Activated CD4-positive, alpha-beta T cell treated with anti-CD3 and anti-CD28 coated beads for 24 hours (primary cell): ENCODE results near the gene ACTRT3.
A peak's percentile ranks its signal among the peaks of the same experiment; 100 is the strongest.

Experiments
- DNase-seq, 2 donors: peaks; one replicate each; pipeline ENCODE4 v3.0.0-alpha.2; 2020; ENCODE audit warnings: low read depth in 2 of 2

The ACTRT3 gene

GRCh38 chr3:169769287-169770181 is at the start of gene ACTRT3:
ACTRT3 (minus strand) TSS chr3:169769561; CDS start chr3:169769520, 41 bp downstream.
- peak; percentile 41 to 46 for DNase-seq

- DNase-seq = no peak
Observed at GRCh38 chr3:169818316-169818715, 49.0 kb upstream of the ACTRT3 start.

DNA sequence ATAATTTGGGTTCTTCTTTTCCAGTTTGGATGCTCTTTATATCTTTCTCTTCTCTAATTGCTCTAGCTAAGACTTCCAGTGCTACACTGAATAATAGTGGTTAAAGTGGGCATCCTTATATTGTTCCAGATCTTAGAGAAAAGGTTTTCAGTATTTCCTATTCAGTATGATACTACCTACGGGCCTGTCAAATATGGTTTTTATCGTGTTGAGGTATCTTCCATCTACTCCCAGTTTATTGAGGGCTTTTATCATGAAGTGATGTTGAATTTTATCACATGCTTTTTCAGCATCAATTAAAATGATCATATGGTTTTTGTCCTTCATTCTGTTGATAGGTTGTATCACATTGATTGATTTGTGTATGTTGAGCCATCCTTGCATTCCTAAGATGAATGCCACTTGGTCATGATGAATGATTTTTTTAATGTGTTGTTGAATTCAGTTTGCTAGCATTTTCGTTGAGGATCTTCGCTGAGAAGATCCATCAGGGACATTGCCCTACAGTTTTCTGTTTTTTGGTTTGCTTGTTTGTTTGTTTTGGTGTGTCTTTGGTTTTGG is 46.3 kb upstream of the ACTRT3 start:
- no peak for DNase-seq

DNA sequence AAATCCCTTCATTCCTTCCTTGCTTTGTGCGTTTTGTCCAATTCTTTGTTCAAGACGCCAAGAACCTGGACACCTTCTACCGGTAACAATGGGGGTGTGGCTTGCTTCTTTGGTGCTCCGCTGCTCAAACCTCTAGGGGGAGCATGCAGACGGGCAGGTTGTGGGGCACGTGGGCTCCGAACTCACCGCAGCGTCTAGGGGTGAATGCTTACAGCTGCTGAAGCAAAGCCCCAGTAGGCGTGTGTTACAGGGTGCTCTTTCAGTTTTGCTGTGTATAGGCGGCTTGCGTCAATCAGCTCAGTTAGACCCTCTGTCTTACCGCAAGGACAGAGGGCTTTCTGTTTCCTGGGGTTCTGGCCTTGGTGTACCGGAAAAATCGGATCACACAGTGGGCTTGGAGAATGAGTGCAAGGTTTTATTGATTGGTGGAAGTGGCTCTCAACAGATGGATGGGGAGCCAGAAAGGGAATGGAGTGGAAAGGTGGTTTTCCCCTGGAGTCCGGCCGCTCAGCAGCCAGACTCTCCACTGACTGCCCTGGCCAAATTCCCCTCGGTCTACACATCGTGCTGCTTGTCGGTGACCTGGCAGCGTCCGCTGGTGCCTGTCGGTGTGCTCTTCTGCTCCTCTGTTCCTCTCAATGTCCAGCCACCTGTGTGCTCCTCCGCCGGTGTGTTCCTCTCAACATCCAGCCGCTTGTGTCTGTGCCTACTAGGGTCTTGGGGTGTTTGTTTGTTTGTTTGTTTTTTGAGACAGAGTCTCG is 44.6 kb upstream of the ACTRT3 start:
- peak; percentile 46 to 58 for DNase-seq

GRCh38 chr3:169813278-169813677 is 43.9 kb upstream of the ACTRT3 start:
- DNase-seq = no peak

- peak; percentile 61 to 71 for DNase-seq
Observed at GRCh38 chr3:169812332-169813235, 43.2 kb upstream of the ACTRT3 start, which contains the start of the genes LRRC34 and LRRIQ4. LRRC34 (minus strand) TSS chr3:169812904; CDS start chr3:169812548, 356 bp downstream. LRRIQ4 (plus strand) TSS chr3:169812870; CDS start chr3:169821922, 9,052 bp downstream.

- no peak for DNase-seq
Observed at GRCh38 chr3:169811631-169812331, 42.4 kb upstream of the ACTRT3 start.

GRCh38 chr3:169809230-169809795 is 40.0 kb upstream of the ACTRT3 start:
- no peak for DNase-seq

- no peak for DNase-seq
Observed at GRCh38 chr3:169804681-169805080, 35.3 kb upstream of the ACTRT3 start.

DNA sequence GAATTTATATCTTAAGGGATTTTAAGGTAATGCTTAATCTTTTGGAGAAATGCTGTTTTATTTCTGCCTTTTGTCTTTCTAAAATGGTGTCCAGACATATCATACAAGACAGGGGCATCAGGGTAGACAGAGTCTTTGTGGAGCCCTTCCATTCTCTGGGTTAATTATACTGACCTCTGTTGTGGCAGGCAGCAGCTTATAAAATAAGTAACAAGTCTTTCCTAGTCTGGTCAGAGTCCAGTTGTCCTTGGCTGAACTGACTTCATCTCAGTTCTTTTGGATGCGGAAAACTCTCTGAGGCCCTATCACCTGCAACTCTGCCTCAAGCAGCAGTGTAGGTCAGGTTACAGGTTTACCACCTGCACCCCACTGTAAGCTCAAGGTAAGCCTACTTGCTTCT is 23.0 kb upstream of the ACTRT3 start:
- DNase-seq = no peak

- no peak for DNase-seq
Observed at GRCh38 chr3:169790687-169791429, 21.5 kb upstream of the ACTRT3 start.

GRCh38 chr3:169790219-169790618 is 20.9 kb upstream of the ACTRT3 start:
- DNase-seq = no peak

DNA sequence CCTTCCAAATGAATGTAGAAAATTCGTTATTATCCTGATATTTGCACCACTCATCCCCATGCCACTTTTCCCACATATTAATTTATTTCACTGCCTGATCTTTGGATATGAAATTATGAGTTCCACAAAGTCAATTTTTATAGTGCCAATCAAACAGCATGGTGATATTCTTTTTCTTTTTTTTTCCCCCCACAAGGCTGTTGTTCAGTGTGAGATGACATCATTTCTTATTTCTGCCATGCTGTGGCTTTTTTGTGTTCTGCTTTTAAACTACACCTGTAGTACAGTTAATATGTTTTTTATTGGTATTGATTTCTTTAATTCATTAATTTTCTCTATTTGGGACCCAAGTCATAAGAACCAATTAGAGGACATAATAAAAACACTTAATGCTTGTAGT is 18.4 kb upstream of the ACTRT3 start:
- no peak for DNase-seq

DNA sequence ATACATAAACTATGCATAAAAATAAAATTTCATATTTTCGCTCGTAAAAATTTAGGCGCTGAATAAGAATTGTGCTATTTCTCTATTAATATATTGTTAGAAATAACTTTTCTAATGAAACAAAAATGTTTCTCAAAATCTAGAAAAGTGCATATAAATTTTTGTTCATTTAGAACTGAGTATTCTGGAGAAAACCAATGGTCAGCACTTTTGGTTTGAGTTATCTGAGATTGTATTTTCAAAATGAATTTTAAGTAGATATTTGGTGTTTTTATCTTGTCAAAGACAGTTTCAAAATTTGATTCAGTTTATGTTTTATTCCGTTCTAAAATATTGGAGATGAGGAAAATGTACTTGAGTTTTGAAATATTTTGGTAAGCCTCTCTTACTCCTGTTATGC is 17.8 kb upstream of the ACTRT3 start:
- DNase-seq = no peak

GRCh38 chr3:169781209-169781855 is 12.0 kb upstream of the ACTRT3 start:
- no peak for DNase-seq

GRCh38 chr3:169780742-169781141 is 11.4 kb upstream of the ACTRT3 start:
- no peak for DNase-seq

DNA sequence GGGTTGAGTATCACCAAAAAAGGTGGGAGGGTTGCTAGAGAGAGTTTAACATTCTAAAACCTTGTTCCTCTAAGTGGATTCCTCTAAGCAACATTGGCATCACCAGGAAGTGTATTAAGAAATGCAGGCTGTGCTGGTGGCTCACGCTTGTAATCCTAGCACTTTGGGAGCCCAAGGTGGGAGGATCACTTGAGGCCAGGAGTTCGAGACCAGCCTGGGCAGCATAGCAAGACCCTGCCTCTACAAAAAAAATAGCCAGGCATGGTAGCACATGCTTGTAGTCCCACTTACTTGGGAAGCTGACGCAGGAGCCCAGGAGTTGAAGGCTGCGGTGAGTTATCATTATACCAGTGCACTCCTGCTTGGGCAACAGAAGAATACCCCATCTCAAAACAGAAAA is 8.5 kb upstream of the ACTRT3 start:
- DNase-seq = no peak

DNA sequence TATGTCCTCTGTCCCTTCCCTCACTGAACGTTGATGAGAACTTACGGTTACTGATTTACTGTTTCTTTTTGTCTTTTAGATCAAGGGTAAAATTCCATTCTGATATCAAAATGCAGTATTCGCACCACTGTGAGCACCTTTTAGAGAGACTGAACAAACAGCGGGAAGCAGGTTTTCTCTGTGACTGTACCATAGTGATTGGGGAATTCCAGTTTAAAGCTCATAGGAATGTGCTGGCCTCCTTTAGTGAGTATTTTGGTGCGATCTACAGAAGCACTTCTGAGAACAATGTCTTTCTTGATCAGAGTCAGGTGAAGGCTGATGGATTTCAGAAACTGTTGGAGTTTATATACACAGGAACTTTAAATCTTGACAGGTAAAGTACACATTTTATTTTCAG is 4.8 kb upstream of the ACTRT3 start:
- no peak for DNase-seq
